HepG2 (cell line): ENCODE results near the gene THADA. TPM values are rescaled to one million over a fixed set of nuclear protein-coding genes. Genes with fewer than 3 reads are reported as not detected.

Experiments
- CEBPG ChIP-seq: IDR thresholded peaks from 2 replicates; pipeline ENCODE4 v1.6.1; 2016
- ELF1 ChIP-seq: sonication (generic); formaldehyde crosslinking; IDR thresholded peaks from 2 replicates; pipeline ENCODE4 v1.4.0; 2020; ENCODE audit warnings: missing genetic modification reagents
- GPBP1L1 ChIP-seq: sonication (generic); formaldehyde crosslinking; IDR thresholded peaks from 2 replicates; pipeline ENCODE4 v1.5.0; 2020; ENCODE audit warnings: mild to moderate bottlenecking, missing genetic modification reagents
- IRF9 ChIP-seq: sonication (generic); formaldehyde crosslinking; IDR thresholded peaks from 2 replicates; pipeline ENCODE4 v1.8.0; 2022; ENCODE audit warnings: missing genetic modification reagents, mild to moderate bottlenecking, borderline replicate concordance
- MED1 ChIP-seq: sonication (generic); formaldehyde crosslinking; IDR thresholded peaks from 2 replicates; pipeline ENCODE4 v1.4.0; 2020; ENCODE audit warnings: missing genetic modification reagents
- NR2F6 ChIP-seq, 2 experiments: IDR thresholded peaks; 2 replicates each; pipeline ENCODE4 v1.6.1; 2016; ENCODE audit warnings: antibody characterized with exemption in 1 of 2, mild to moderate bottlenecking in 1 of 2
- SALL2 ChIP-seq: sonication (generic); formaldehyde crosslinking; IDR thresholded peaks from 2 replicates; pipeline ENCODE4 v1.8.1; 2023; ENCODE audit warnings: mild to moderate bottlenecking, missing genetic modification reagents, inconsistent platforms
- SETDB1 ChIP-seq: sonication (generic); formaldehyde crosslinking; IDR thresholded peaks from 2 replicates; pipeline ENCODE4 v1.5.1; 2020; ENCODE audit warnings: missing genetic modification reagents, mild to moderate bottlenecking, borderline replicate concordance
- SKI ChIP-seq: fragments of 450-650 bp; IDR thresholded peaks from one replicate; pipeline ENCODE4 v1.6.1; 2018; ENCODE audit warnings: mild to moderate bottlenecking; ENCODE audit not compliant: partially characterized antibody
- SMYD3 ChIP-seq: sonication (generic); formaldehyde crosslinking; IDR thresholded peaks from 2 replicates; pipeline ENCODE4 v1.8.1; 2023; ENCODE audit warnings: mild to moderate bottlenecking, missing genetic modification reagents
- SNAPC4 ChIP-seq: sonication (generic); formaldehyde crosslinking; IDR thresholded peaks from 2 replicates; pipeline ENCODE4 v1.4.0; 2020; ENCODE audit warnings: mild to moderate bottlenecking, missing genetic modification reagents
- TARDBP ChIP-seq: sonication (generic); formaldehyde crosslinking; IDR thresholded peaks from 2 replicates; pipeline ENCODE4 v1.8.0; 2022; ENCODE audit warnings: mild to moderate bottlenecking, missing genetic modification reagents
- TBL1XR1 ChIP-seq: fragments of 150-350 bp; IDR thresholded peaks from 2 replicates; pipeline ENCODE4 v1.6.1; 2014; ENCODE audit warnings: borderline replicate concordance, low read length; ENCODE audit not compliant: partially characterized antibody
- ZGPAT ChIP-seq: IDR thresholded peaks from 2 replicates; pipeline ENCODE4 v1.6.1; 2016; ENCODE audit warnings: mild to moderate bottlenecking
- ZNF441 ChIP-seq: sonication (generic); formaldehyde crosslinking; IDR thresholded peaks from 2 replicates; pipeline ENCODE4 v1.7.0; 2021; ENCODE audit warnings: missing genetic modification reagents, borderline replicate concordance
- ZNF773 ChIP-seq: sonication (generic); formaldehyde crosslinking; IDR thresholded peaks from 2 replicates; pipeline ENCODE4 v1.4.0; 2020; ENCODE audit warnings: missing genetic modification reagents, borderline replicate concordance
- ZNF777 ChIP-seq: sonication (generic); formaldehyde crosslinking; IDR thresholded peaks from 2 replicates; pipeline ENCODE4 v1.4.0; 2020; ENCODE audit warnings: missing genetic modification reagents
- ZNF784 ChIP-seq: sonication (generic); formaldehyde crosslinking; IDR thresholded peaks from 2 replicates; pipeline ENCODE4 v1.5.1; 2020; ENCODE audit warnings: missing genetic modification reagents, mild to moderate bottlenecking, borderline replicate concordance
- polyA plus RNA-seq, 8 experiments: library from polyadenylated mRNA; depleted of rRNA in 3 of 8; stranded (reverse) in 7 of 8; unstranded in 1 of 8; fragments of >200 nt; fragmentation: Illumina TruSeq in 4 of 8; extraction: Trizol in 4 of 8; gene quantifications; 2 replicates each; pipeline versions ENCODE4 v1.2.1 to v1.2.3, GENCODE V29; 2011 to 2016; ENCODE audit warnings: low read depth in 4 of 8, missing spikeins in 1 of 8, mixed read lengths in 1 of 8; ENCODE audit not compliant: insufficient read depth in 1 of 8
- total RNA-seq, 5 experiments: library from RNA; depleted of rRNA; stranded (reverse); fragments of >200 nt; fragmentation: Illumina TruSeq; extraction: Trizol; gene quantifications; 2 replicates each; pipeline ENCODE4 v1.2.3, GENCODE V29; 2016; ENCODE audit warnings: low read depth in 1 of 5

THADA gene
- total and polyA plus RNA-seq, 2 of the 13 experiments (the other 11 are each of a cell fraction or from before 2014, with no cell fraction given): 12.7 to 21.7 TPM

- TF ChIP-seq NR2F6 (IDR thresholded peaks at IDR 0.05) (no peak), NR2F6 (CRISPR knock-in tag; IDR thresholded peaks at IDR 0.05) (no peak), SNAPC4 (CRISPR knock-in tag) (0 out of 2 replicates have a peak, but pooled peaks have one; percentile 62), MED1 (CRISPR knock-in tag) (peak; percentile 49), CEBPG (no peak), ZNF441 (CRISPR knock-in tag) (no peak), TBL1XR1 (no peak), SKI (no peak), GPBP1L1 (CRISPR knock-in tag) (no peak), ELF1 (CRISPR knock-in tag) (peak; percentile 85), ZNF784 (CRISPR knock-in tag) (no peak), TARDBP (CRISPR knock-in tag) (0 out of 2 replicates have a peak, but pooled peaks have one; percentile 44), ZNF773 (no peak), SMYD3 (CRISPR knock-in tag) (peak; percentile 67; the same call in 1 of the 2 replicates), SALL2 (CRISPR knock-in tag) (0 out of 2 replicates have a peak, but pooled peaks have one; percentile 50), ZNF777 (CRISPR knock-in tag) (0 out of 2 replicates have a peak, but pooled peaks have one; percentile 24), ZGPAT (peak; percentile 63; the same call in 1 of the 2 replicates), SETDB1 (CRISPR knock-in tag) (no peak), IRF9 (CRISPR knock-in tag) (peak; percentile 16; the same call in 1 of the 2 replicates)
Measured at GRCh38 chr2:43218702-43219382, 377.0 kb downstream of the THADA start (continued).
